T-helper 1 cell treated with Interleukin-12 subunit alpha and Interleukin-12 subunit beta and Interleukin-4 antibody, amounts not matched to agents 30 μg/mL and 1 μg/mL, for 36 hours (primary cell): ENCODE results near the gene MTMR3.
A peak's percentile ranks its signal among the peaks of the same experiment; 100 is the strongest.
"Not testable (repeated sequence)": the region's sequence is repeated elsewhere in the genome, so short reads cannot be mapped to it uniquely, and the experiment has no call there.

Experiments
- H3K27ac Mint-ChIP-seq: one replicate; pipeline ENCODE4 v1.8.0; 2021; ENCODE audit warnings: mild to moderate bottlenecking, mixed read lengths
- H3K27me3 Mint-ChIP-seq: one replicate; pipeline ENCODE4 v1.8.0; 2021; ENCODE audit warnings: low read depth, mixed read lengths
- H3K36me3 Mint-ChIP-seq: one replicate; pipeline ENCODE4 v1.8.0; 2021; ENCODE audit warnings: low read depth, mixed read lengths
- H3K4me1 Mint-ChIP-seq: one replicate; pipeline ENCODE4 v1.8.0; 2021; ENCODE audit warnings: low read depth, mixed read lengths
- H3K4me3 Mint-ChIP-seq: one replicate; pipeline ENCODE4 v1.8.0; 2021; ENCODE audit warnings: mild to moderate bottlenecking, moderate library complexity, mixed read lengths
- H3K9me3 Mint-ChIP-seq: one replicate; pipeline ENCODE4 v1.8.0; 2021; ENCODE audit warnings: mixed read lengths

MTMR3 gene

DNA sequence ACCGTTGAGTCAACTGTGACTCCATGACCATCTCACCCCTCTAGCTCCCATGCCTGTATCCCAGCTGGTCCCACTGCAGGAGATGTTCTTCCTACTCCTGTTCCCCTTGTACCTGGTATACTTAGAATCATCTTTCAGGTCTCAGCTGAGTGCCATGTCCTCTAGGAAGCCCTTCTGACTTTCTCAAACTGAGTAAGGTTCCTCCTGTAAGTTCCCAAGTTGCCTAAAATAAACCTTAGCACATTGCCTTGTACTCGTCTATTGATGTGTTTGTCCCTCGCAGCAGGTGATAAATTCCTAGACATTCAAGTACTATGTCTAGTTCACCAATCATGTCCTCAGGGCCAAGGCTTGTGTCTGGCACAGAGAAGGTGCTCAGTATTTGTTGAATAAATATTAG, 26.5 kb upstream of the MTMR3 start:
- peaks cover 8% of the 10 kb centered on the region for H3K27me3 Mint-ChIP-seq
- H3K36me3 Mint-ChIP-seq, result no peaks in the 10 kb centered on the region
- H3K4me3 Mint-ChIP-seq, result no peak overlapping the region
- H3K9me3 Mint-ChIP-seq, result no peaks in the 10 kb centered on the region
- H3K27ac Mint-ChIP-seq, result no peak overlapping the region
- H3K4me1 Mint-ChIP-seq, result no peaks in the 10 kb centered on the region

GRCh38 chr22:29859030-29859429, 23.9 kb upstream of the MTMR3 start:
- not testable (repeated sequence) for H3K27ac Mint-ChIP-seq, H3K9me3 Mint-ChIP-seq, H3K4me3 Mint-ChIP-seq, H3K27me3 Mint-ChIP-seq, H3K4me1 Mint-ChIP-seq, H3K36me3 Mint-ChIP-seq

GRCh38 chr22:29860006-29860766, 22.8 kb upstream of the MTMR3 start:
- no peaks in the 10 kb centered on the region for H3K36me3 Mint-ChIP-seq
- H3K27ac Mint-ChIP-seq, result no peak overlapping the region
- no peak overlapping the region for H3K4me3 Mint-ChIP-seq
- H3K4me1 Mint-ChIP-seq, result no peaks in the 10 kb centered on the region
- H3K27me3 Mint-ChIP-seq, result peaks cover 8% of the 10 kb centered on the region
- no peaks in the 10 kb centered on the region for H3K9me3 Mint-ChIP-seq

- H3K4me3 Mint-ChIP-seq, result no peak overlapping the region
- H3K9me3 Mint-ChIP-seq, result no peaks in the 10 kb centered on the region
- no peaks in the 10 kb centered on the region for H3K36me3 Mint-ChIP-seq
- peaks cover 8% of the 10 kb centered on the region for H3K27me3 Mint-ChIP-seq
- no peak overlapping the region for H3K27ac Mint-ChIP-seq
- H3K4me1 Mint-ChIP-seq, result no peaks in the 10 kb centered on the region
These were observed 21.2 kb upstream of the MTMR3 start for GRCh38 chr22:29861672-29862297.

DNA sequence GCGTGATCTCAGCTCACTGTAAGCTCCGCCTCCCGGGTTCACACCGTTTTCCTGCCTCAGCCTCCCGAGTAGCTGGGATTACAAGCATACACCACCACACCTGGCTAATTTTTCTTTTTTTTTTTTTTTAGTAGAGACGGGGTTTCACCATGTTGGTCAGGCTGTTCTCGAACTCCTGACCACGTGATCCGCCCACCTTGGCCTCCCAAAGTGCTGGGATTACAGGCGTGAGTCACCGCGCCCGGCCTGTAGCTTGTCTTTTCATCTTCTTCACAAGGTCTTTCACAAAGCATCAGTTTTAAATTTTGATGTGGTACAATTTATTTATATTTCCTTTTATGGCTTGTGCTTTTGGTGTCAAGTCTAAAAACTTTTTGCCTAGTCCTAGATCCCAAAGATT, 17.4 kb upstream of the MTMR3 start:
- not testable (repeated sequence) for H3K4me1 Mint-ChIP-seq, H3K27me3 Mint-ChIP-seq, H3K4me3 Mint-ChIP-seq, H3K9me3 Mint-ChIP-seq, H3K36me3 Mint-ChIP-seq, H3K27ac Mint-ChIP-seq

DNA sequence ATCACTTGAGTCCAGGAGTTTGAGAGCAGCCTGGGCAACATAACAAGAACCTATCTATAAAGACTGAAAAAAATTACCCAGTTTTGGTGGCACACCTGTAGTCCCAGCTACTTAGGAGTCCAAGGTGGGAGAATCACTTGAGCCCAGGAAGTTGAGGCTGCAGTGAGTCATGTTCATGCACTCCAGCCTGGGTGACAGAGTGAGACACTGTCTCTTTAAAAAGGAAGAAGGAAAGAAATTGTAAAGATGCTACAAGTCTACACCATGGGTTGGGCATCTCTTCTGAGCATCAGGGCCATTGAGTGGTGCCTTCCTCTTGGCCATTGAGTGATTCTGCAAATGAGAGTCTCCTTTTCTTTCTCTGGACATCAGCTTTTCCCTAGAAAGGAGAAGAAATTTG, 15.7 kb upstream of the MTMR3 start:
- Mint-ChIP-seq H3K27ac (no peak overlapping the region), H3K4me1 (peaks cover 3% of the 10 kb centered on the region), H3K4me3 (no peak overlapping the region), H3K27me3 (no peaks in the 10 kb centered on the region), H3K9me3 (no peaks in the 10 kb centered on the region), H3K36me3 (no peaks in the 10 kb centered on the region)

GRCh38 chr22:29867851-29868250, 15.1 kb upstream of the MTMR3 start:
- Mint-ChIP-seq H3K36me3 (no peaks in the 10 kb centered on the region), H3K27ac (no peak overlapping the region), H3K27me3 (no peaks in the 10 kb centered on the region), H3K4me1 (peaks cover 3% of the 10 kb centered on the region), H3K4me3 (no peak overlapping the region), H3K9me3 (no peaks in the 10 kb centered on the region)

DNA sequence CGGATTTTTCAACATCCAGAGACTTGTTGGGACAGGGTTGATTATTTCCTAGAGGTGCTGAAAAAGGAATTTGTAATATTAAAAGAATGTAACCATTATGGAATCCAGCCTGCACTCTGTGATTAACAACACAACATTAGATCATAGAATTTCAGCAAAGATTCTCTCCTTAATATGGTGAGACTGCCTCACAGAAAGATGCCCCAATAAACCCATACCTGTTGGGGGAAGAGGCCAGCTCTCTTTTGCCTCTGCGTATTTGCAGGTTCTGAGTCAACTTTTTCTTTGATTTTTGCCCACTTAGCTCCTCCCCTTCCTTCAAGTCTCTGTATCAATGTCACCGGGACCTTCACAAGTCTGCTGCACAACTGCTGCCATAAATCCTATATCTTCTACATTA, 12.4 kb upstream of the MTMR3 start:
- H3K4me3 Mint-ChIP-seq, result no peak overlapping the region
- peaks cover 3% of the 10 kb centered on the region for H3K4me1 Mint-ChIP-seq
- H3K9me3 Mint-ChIP-seq, result no peaks in the 10 kb centered on the region
- H3K27me3 Mint-ChIP-seq, result peaks cover 17% of the 10 kb centered on the region
- H3K36me3 Mint-ChIP-seq, result no peaks in the 10 kb centered on the region
- H3K27ac Mint-ChIP-seq, result no peak overlapping the region

DNA sequence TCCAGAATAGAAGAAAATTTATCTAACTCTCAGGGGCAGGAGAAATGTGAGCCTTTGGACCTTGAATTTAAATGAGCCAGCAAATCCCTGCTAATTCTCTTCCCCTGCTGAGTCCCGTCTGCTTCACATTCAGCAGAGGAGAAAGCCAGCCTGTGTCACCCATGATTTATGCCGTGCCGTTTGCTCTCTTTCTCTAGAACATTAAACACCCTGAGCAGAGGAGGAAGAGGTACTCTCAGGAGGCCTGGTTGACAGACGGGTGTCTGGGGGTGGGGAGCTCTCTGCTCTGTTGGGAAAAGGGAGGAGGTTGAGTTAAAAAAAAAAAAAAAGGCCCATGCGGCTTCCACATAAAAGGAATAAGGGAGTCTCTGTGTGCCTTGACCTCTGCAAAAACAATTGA, 11.3 kb upstream of the MTMR3 start:
- no peaks in the 10 kb centered on the region for H3K9me3 Mint-ChIP-seq
- H3K27ac Mint-ChIP-seq, result no peak overlapping the region
- no peaks in the 10 kb centered on the region for H3K36me3 Mint-ChIP-seq
- H3K27me3 Mint-ChIP-seq, result peaks cover 24% of the 10 kb centered on the region
- H3K4me3 Mint-ChIP-seq, result no peak overlapping the region
- peaks cover 3% of the 10 kb centered on the region for H3K4me1 Mint-ChIP-seq

DNA sequence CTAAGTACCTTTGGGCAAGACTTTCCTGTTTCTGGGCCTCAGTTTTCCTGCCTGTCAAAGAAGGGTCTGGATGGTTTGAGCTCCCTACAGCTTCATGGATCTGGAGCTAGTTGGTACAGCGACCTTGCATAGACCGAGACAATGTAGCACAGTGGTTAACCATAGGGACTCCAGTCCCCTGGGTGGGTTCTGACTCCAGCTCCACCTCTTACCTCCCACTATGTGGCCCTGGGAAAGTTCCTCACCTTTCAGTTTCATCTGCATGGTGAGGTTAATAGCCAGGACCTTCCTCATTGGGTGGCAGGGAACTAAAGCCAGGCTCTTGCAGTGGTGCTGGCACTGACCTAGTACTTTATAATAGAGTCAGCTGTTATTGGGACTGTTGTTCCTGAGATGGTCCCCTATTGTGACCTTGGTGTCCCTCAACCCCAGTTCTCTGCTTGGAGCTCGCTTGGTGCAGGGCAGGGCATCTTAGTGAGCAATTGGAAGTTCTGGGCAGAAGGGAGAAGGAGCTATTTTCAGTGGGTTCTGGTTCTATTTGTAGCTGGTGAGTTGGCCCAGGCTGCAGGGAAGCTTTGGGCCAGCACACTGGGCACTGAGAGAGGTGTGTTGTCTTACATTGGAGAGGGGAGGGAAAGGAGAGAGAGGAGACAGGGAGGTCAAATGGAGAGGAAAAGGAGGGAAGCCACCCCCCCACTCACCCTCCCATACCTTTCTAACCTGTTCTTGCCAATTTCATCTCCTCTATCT, 10.7 kb upstream of the MTMR3 start:
- peaks cover 26% of the 10 kb centered on the region for H3K27me3 Mint-ChIP-seq
- no peaks in the 10 kb centered on the region for H3K9me3 Mint-ChIP-seq
- no peaks in the 10 kb centered on the region for H3K36me3 Mint-ChIP-seq
- H3K27ac Mint-ChIP-seq, result no peak overlapping the region
- no peak overlapping the region for H3K4me3 Mint-ChIP-seq
- peaks cover 3% of the 10 kb centered on the region for H3K4me1 Mint-ChIP-seq

DNA sequence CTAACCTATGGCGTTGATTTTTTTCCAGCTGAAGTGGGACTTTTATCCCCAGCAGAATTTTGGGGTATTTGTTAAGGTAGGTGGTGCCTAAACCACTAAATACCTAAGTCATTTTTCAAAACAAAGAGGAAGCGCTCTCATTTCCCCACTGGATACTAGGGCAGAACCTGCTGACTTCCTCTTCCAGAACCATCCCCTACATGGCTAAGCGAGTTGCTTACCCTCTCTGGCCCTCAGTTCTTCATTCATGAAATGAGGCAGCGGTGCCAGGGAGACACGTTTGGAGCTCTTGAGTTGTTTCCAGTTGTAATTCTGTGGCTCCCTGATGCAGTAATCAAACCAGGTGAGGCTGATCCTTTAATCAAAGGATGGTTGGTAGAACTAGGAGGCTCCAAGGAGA, 10.0 kb upstream of the MTMR3 start:
- H3K27me3 Mint-ChIP-seq, result peaks cover 32% of the 10 kb centered on the region
- H3K4me3 Mint-ChIP-seq, result no peak overlapping the region
- H3K9me3 Mint-ChIP-seq, result no peaks in the 10 kb centered on the region
- H3K27ac Mint-ChIP-seq, result no peak overlapping the region
- H3K4me1 Mint-ChIP-seq, result peaks cover 3% of the 10 kb centered on the region
- no peaks in the 10 kb centered on the region for H3K36me3 Mint-ChIP-seq

DNA sequence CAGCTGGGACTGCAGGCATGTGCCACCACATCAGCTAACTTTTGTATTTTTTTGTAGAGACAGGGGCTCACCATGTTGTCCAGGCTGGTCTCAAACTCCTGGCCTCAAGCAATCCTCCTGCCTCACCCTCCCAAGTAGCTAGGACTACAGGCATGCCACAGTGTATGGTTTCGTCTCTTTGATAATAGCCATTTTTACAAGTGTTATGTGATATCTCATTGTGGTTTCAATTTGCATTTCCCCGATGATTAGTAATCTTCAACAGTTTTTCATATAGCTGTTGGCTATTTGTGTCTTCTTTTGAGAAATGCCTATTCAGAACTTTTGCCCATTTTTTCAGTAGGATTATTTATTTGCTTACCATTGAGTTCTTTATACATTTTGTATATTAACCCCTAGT, 9.0 kb upstream of the MTMR3 start:
- no peak overlapping the region for H3K27ac Mint-ChIP-seq
- H3K36me3 Mint-ChIP-seq, result no peaks in the 10 kb centered on the region
- peaks cover 34% of the 10 kb centered on the region for H3K27me3 Mint-ChIP-seq
- H3K4me3 Mint-ChIP-seq, result no peak overlapping the region
- no peaks in the 10 kb centered on the region for H3K9me3 Mint-ChIP-seq
- H3K4me1 Mint-ChIP-seq, result peaks cover 3% of the 10 kb centered on the region

- Mint-ChIP-seq H3K27me3 (peaks cover 34% of the 10 kb centered on the region), H3K36me3 (no peaks in the 10 kb centered on the region), H3K27ac (no peak overlapping the region), H3K4me1 (no peaks in the 10 kb centered on the region), H3K9me3 (no peaks in the 10 kb centered on the region), H3K4me3 (no peak overlapping the region)
These were observed 5.4 kb upstream of the MTMR3 start for GRCh38 chr22:29877620-29878019.

GRCh38 chr22:29879753-29880152, 3.2 kb upstream of the MTMR3 start:
- Mint-ChIP-seq H3K4me1 (peaks cover 9% of the 10 kb centered on the region), H3K36me3 (no peaks in the 10 kb centered on the region), H3K4me3 (no peak overlapping the region), H3K27me3 (peaks cover 25% of the 10 kb centered on the region), H3K9me3 (no peaks in the 10 kb centered on the region), H3K27ac (no peak overlapping the region)

DNA sequence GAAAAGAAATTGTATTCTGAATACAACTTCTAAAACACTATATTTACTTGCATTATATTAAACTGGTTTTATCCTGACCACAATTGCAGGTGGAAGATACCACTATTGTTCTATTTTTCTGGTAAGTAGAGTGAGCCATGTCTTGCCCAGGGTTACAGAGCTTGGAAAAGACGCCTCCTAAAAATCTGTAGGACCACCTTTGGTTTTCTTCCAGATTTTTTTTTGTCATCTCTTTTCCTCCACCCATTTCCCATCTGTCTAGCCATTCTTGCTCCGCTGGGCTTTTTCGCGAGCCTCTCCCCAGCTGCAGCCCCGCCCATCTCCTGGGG, 294 bp upstream of the MTMR3 start:
- Mint-ChIP-seq H3K9me3 (no peaks in the 10 kb centered on the region), H3K27ac (no peak overlapping the region), H3K4me3 (peak overlapping the region; percentile 83), H3K36me3 (no peaks in the 10 kb centered on the region), H3K27me3 (peaks cover 5% of the 10 kb centered on the region), H3K4me1 (peaks cover 9% of the 10 kb centered on the region)
